ENCODE results near the gene LARGE2.

The LARGE2 gene

DNA sequence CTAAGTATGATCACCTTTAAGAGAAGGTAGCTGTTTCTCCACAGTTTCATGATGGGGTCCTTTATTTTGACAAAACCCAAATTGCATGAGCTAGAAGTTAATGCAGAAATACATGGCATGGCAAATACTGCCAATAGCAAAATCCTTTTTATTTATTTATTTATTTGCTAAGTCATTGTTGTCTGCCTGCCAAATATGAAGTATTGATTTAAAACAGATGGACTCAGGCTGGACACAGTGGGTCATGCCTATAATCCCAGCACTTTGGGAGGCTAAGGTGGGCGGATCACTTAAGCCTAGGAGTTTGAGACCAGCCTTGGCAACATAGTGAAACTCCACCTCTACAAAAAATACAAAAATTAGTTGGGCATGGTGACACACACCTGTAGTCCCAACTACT is 52.4 kb downstream of the LARGE2 start:
- no peak for DNase-seq
